GM23338 (cell line): ENCODE results near the gene TBC1D10B. TPM values are rescaled to one million over a fixed set of nuclear protein-coding genes. Genes with fewer than 3 reads are reported as not detected.

ENCODE experiments used
- ATAC-seq: fragments of 200-7000 bp; cut with Tn5 transposase; 3 replicates; pipeline ENCODE4 v1.9.1; 2020
- DNase-seq: peaks from one replicate; pipeline ENCODE4 v3.0.0-alpha.2; 2015; ENCODE audit warnings: low spot score
- H2AFZ ChIP-seq: fragments of 200-600 bp; sonication (generic); 2 replicates; pipeline ENCODE4 v1.8.0; 2016; ENCODE audit warnings: antibody characterized with exemption, mild to moderate bottlenecking, moderate library complexity
- H3F3A ChIP-seq: fragments of 200-600 bp; sonication (generic); replicated peaks from 2 replicates; pipeline ENCODE4 v1.8.0; 2017; ENCODE audit warnings: antibody characterized with exemption, mixed run types, low read depth
- H3K27ac ChIP-seq: fragments of 200-600 bp; sonication (generic); 2 replicates; pipeline ENCODE4 v1.6.1; 2016; ENCODE audit warnings: low read depth
- H3K27me3 ChIP-seq: fragments of 200-600 bp; sonication (generic); 2 replicates; pipeline ENCODE4 v1.8.0; 2016; ENCODE audit warnings: mild to moderate bottlenecking, mixed run types, moderate library complexity; ENCODE audit not compliant: insufficient read depth
- H3K36me3 ChIP-seq: fragments of 200-600 bp; sonication (generic); 2 replicates; pipeline ENCODE4 v1.8.0; 2016; ENCODE audit warnings: mild to moderate bottlenecking; ENCODE audit not compliant: insufficient read depth
- H3K4me1 ChIP-seq: fragments of 200-600 bp; sonication (generic); 2 replicates; pipeline ENCODE4 v1.8.0; 2016; ENCODE audit warnings: mild to moderate bottlenecking, moderate library complexity; ENCODE audit not compliant: insufficient read depth
- H3K4me2 ChIP-seq: fragments of 200-600 bp; sonication (generic); 2 replicates; pipeline ENCODE4 v1.7.1; 2017; ENCODE audit warnings: mixed run types
- H3K4me3 ChIP-seq: fragments of 200-600 bp; sonication (generic); 2 replicates; pipeline ENCODE4 v1.6.1; 2016; ENCODE audit warnings: mixed run types
- H3K79me2 ChIP-seq: fragments of 200-600 bp; sonication (generic); replicated peaks from 2 replicates; pipeline ENCODE4 v1.8.0; 2017; ENCODE audit warnings: mild to moderate bottlenecking; ENCODE audit not compliant: insufficient read depth
- H3K9me2 ChIP-seq: fragments of 200-600 bp; sonication (generic); 2 replicates; pipeline ENCODE4 v1.8.0; 2017; ENCODE audit not compliant: insufficient read depth
- H4K20me1 ChIP-seq: fragments of 200-600 bp; sonication (generic); replicated peaks from 2 replicates; pipeline ENCODE4 v1.8.0; 2017; ENCODE audit warnings: mild to moderate bottlenecking; ENCODE audit not compliant: insufficient read depth
- H3K27ac Mint-ChIP-seq: 2 replicates; pipeline ENCODE4 v1.8.0; 2020; ENCODE audit warnings: inconsistent platforms, mild to moderate bottlenecking, moderate library complexity, mixed read lengths
- H3K27me3 Mint-ChIP-seq: 3 replicates; pipeline ENCODE4 v1.8.0; 2022; ENCODE audit warnings: low read depth, mild to moderate bottlenecking, moderate library complexity, mixed read lengths, inconsistent platforms; ENCODE audit not compliant: insufficient read depth, poor library complexity
- H3K36me3 Mint-ChIP-seq: 3 replicates; pipeline ENCODE4 v1.8.0; 2021; ENCODE audit warnings: low read depth, mild to moderate bottlenecking, inconsistent platforms, moderate library complexity, mixed read lengths
- H3K4me1 Mint-ChIP-seq: 3 replicates; pipeline ENCODE4 v1.8.0; 2020; ENCODE audit warnings: mild to moderate bottlenecking, inconsistent platforms, mixed read lengths
- H3K4me3 Mint-ChIP-seq: 3 replicates; pipeline ENCODE4 v1.8.0; 2021; ENCODE audit warnings: moderate library complexity, mild to moderate bottlenecking, inconsistent platforms, mixed read lengths
- H3K9me3 Mint-ChIP-seq: 3 replicates; pipeline ENCODE4 v1.8.0; 2020; ENCODE audit warnings: moderate library complexity, mild to moderate bottlenecking, inconsistent platforms, mixed read lengths
- CREB1 ChIP-seq: fragments of 250-450 bp; sonication (Bioruptor Pico); IDR thresholded peaks from 2 replicates; pipeline ENCODE4 v1.5.0; 2020; ENCODE audit warnings: low read depth, mild to moderate bottlenecking, moderate library complexity
- ETS1 ChIP-seq: IDR thresholded peaks from 2 replicates; pipeline ENCODE4 v1.6.1; 2016; ENCODE audit warnings: antibody characterized with exemption
- EZH2 ChIP-seq: fragments of 200-600 bp; sonication (generic); IDR thresholded peaks from one replicate; pipeline ENCODE4 v1.8.0; 2017; ENCODE audit warnings: antibody characterized with exemption, mild to moderate bottlenecking, low read depth; ENCODE audit not compliant: unreplicated experiment
- EZH2phosphoT487 ChIP-seq: fragments of 200-600 bp; sonication (generic); IDR thresholded peaks from one replicate; pipeline ENCODE4 v1.8.1; 2018; ENCODE audit warnings: antibody characterized with exemption; ENCODE audit not compliant: unreplicated experiment
- JUNB ChIP-seq: IDR thresholded peaks from one replicate; pipeline ENCODE4 v1.6.1; 2016; ENCODE audit warnings: antibody characterized with exemption; ENCODE audit not compliant: unreplicated experiment
- NANOG ChIP-seq: IDR thresholded peaks from 2 replicates; pipeline ENCODE4 v1.6.1; 2016; ENCODE audit warnings: antibody characterized with exemption, borderline replicate concordance
- POLR2AphosphoS5 ChIP-seq: IDR thresholded peaks from 2 replicates; pipeline ENCODE4 v1.6.1; 2016; ENCODE audit warnings: antibody characterized with exemption, low read depth
- STAT1 ChIP-seq: IDR thresholded peaks from one replicate; pipeline ENCODE4 v1.6.1; 2016; ENCODE audit warnings: antibody characterized with exemption; ENCODE audit not compliant: unreplicated experiment
- ZNF114 ChIP-seq: fragments of 250-450 bp; sonication (Bioruptor Pico); IDR thresholded peaks from 2 replicates; pipeline ENCODE4 v1.5.0; 2020; ENCODE audit warnings: mild to moderate bottlenecking, moderate library complexity
- ZNF331 ChIP-seq: fragments of 250-450 bp; sonication (Bioruptor Pico); IDR thresholded peaks from 2 replicates; pipeline ENCODE4 v1.5.0; 2020; ENCODE audit warnings: low read depth, mild to moderate bottlenecking, moderate library complexity
- polyA plus RNA-seq: library from polyadenylated mRNA; unstranded; fragments of >200 nt; fragmentation: Nextera tagmentation; extraction: Ambion mirVana; gene quantifications from 2 replicates; pipeline ENCODE4 v1.2.1, GENCODE V29; 2016
- total RNA-seq: library from RNA; depleted of rRNA; stranded (reverse); fragments of >200 nt; shearing (Covaris generic); gene quantifications from 2 replicates; pipeline ENCODE4 v1.2.3, GENCODE V29; 2014
- TF ChIP-seq, protein P1 (sequence below), 2 experiments: fragments of 200-600 bp in 1 of 2; sonication (generic) in 1 of 2; conservative IDR thresholded peaks; 2 replicates each; pipeline versions ENCODE4 v1.5.1 to v1.6.1; 2016 to 2017; ENCODE audit warnings: antibody characterized with exemption in 2 of 2, low read depth in 2 of 2, mild to moderate bottlenecking in 2 of 2, moderate library complexity in 1 of 2
- TF ChIP-seq, protein P2 (sequence below): IDR thresholded peaks from one replicate; pipeline ENCODE4 v1.6.1; 2018; ENCODE audit warnings: antibody characterized with exemption; ENCODE audit not compliant: unreplicated experiment

The TBC1D10B gene
- total and polyA plus RNA-seq, 2 experiments from 2014 or later, result 13.3 to 30.8 TPM

- Mint-ChIP-seq H3K9me3 (no peaks in the 10 kb centered on the region), H3K4me3 (peak overlapping the region; percentile 24; the same call in 1 of the 3 replicates), H3K27ac (no peak overlapping the region), H3K4me1 (peaks cover 16% of the 10 kb centered on the region), H3K36me3 (peaks cover 39% of the 10 kb centered on the region), H3K27me3 (peaks cover 12% of the 10 kb centered on the region)
- no peak overlapping the region for H3K4me3 ChIP-seq
- peaks cover 3% of the 10 kb centered on the region; the same call in 1 of the 2 replicates for H3K36me3 ChIP-seq
- peak overlapping the region; percentile 51; the same call in 1 of the 2 replicates for H3K4me2 ChIP-seq
- ATAC-seq (peak; percentile 63), DNase-seq (peak; percentile 96)
- H3K9me2 ChIP-seq, result no peaks in the 10 kb centered on the region
- peaks cover 16% of the 10 kb centered on the region; the same call in 1 of the 2 replicates for H3K79me2 ChIP-seq
- H3K27ac ChIP-seq, result no peak overlapping the region
- peaks cover 15% of the 10 kb centered on the region for H4K20me1 ChIP-seq
- TF ChIP-seq, protein P1, sequence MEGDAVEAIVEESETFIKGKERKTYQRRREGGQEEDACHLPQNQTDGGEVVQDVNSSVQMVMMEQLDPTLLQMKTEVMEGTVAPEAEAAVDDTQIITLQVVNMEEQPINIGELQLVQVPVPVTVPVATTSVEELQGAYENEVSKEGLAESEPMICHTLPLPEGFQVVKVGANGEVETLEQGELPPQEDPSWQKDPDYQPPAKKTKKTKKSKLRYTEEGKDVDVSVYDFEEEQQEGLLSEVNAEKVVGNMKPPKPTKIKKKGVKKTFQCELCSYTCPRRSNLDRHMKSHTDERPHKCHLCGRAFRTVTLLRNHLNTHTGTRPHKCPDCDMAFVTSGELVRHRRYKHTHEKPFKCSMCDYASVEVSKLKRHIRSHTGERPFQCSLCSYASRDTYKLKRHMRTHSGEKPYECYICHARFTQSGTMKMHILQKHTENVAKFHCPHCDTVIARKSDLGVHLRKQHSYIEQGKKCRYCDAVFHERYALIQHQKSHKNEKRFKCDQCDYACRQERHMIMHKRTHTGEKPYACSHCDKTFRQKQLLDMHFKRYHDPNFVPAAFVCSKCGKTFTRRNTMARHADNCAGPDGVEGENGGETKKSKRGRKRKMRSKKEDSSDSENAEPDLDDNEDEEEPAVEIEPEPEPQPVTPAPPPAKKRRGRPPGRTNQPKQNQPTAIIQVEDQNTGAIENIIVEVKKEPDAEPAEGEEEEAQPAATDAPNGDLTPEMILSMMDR (conservative IDR thresholded peaks at IDR 0.05; ENCODE audit: low read depth in 2 of 2), result peak; percentile 87 to 95
- no peak for TF ChIP-seq EZH2
- H3K27me3 ChIP-seq, result no peaks in the 10 kb centered on the region
- H3F3A ChIP-seq, result peaks cover 18% of the 10 kb centered on the region; the same call in 1 of the 2 replicates
- peaks cover 8% of the 10 kb centered on the region for H3K4me1 ChIP-seq
- H2AFZ ChIP-seq, result no peak overlapping the region
These were observed 39.1 kb upstream of the TBC1D10B start for GRCh38 chr16:30409125-30410060.

DNA sequence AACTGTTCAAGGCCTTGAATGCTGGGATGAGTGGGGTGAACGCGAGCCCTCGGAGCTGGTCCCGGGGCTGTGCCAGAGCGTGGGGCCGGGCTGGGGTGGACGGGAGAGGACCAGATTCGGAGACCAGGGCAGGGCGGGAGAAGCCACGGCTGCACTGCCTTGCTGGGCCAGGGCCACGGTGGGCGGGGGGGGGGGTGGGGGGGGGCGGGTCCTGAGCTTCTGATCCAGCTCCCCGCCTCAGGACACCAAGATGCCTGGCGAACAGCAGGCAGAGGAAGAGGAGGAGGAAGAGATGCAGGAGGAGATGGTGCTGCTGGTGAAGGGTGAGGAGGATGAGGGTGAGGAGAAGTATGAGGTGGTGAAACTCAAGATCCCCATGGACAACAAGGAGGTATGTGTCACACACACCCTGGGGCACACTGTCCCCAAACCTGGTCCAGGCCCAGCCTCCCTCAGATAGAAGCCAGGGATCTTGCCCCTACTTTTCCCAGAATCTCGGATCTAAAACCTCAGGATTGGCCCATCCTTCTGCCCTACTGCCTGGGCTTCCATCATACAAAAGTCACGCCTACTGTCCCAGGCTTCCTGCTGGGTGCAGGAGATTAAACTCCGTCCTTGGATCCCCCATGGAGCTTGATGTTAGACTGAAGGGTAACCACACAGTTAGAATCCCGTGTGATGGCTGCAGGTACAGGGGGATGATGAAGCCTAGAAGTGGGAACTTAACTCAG is 37.7 kb upstream of the TBC1D10B start:
- peak; percentile 24 for DNase-seq
- H3K4me2 ChIP-seq, result peak overlapping the region; percentile 99
- H3K27me3 ChIP-seq, result no peaks in the 10 kb centered on the region
- peaks cover 8% of the 10 kb centered on the region for H3K4me1 ChIP-seq
- H3K36me3 ChIP-seq, result no peaks in the 10 kb centered on the region; the same call in 1 of the 2 replicates
- H4K20me1 ChIP-seq, result peaks cover 11% of the 10 kb centered on the region
- TF ChIP-seq STAT1 (no peak), ZNF114 (CRISPR knock-in tag) (no peak), JUNB (no peak), ETS1 (no peak), CREB1 (CRISPR knock-in tag) (no peak), POLR2AphosphoS5 (no peak), ZNF331 (no peak), NANOG (no peak), EZH2phosphoT487 (no peak)
- TF ChIP-seq, protein P2, sequence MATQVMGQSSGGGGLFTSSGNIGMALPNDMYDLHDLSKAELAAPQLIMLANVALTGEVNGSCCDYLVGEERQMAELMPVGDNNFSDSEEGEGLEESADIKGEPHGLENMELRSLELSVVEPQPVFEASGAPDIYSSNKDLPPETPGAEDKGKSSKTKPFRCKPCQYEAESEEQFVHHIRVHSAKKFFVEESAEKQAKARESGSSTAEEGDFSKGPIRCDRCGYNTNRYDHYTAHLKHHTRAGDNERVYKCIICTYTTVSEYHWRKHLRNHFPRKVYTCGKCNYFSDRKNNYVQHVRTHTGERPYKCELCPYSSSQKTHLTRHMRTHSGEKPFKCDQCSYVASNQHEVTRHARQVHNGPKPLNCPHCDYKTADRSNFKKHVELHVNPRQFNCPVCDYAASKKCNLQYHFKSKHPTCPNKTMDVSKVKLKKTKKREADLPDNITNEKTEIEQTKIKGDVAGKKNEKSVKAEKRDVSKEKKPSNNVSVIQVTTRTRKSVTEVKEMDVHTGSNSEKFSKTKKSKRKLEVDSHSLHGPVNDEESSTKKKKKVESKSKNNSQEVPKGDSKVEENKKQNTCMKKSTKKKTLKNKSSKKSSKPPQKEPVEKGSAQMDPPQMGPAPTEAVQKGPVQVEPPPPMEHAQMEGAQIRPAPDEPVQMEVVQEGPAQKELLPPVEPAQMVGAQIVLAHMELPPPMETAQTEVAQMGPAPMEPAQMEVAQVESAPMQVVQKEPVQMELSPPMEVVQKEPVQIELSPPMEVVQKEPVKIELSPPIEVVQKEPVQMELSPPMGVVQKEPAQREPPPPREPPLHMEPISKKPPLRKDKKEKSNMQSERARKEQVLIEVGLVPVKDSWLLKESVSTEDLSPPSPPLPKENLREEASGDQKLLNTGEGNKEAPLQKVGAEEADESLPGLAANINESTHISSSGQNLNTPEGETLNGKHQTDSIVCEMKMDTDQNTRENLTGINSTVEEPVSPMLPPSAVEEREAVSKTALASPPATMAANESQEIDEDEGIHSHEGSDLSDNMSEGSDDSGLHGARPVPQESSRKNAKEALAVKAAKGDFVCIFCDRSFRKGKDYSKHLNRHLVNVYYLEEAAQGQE, result no peak
- TF ChIP-seq, protein P1 (conservative IDR thresholded peaks at IDR 0.05; ENCODE audit: low read depth in 2 of 2), result no peak
- Mint-ChIP-seq H3K27me3 (peaks cover 12% of the 10 kb centered on the region), H3K4me3 (peak overlapping the region; percentile 91), H3K36me3 (peaks cover 27% of the 10 kb centered on the region), H3K27ac (peak overlapping the region; percentile 81; the same call in 1 of the 2 replicates), H3K9me3 (no peaks in the 10 kb centered on the region), H3K4me1 (peaks cover 16% of the 10 kb centered on the region)
- peak overlapping the region; percentile 79; the same call in 1 of the 2 replicates for H3K27ac ChIP-seq
- ATAC-seq, result peak; percentile 15; the same call in 2 of the 3 replicates
- peaks cover 13% of the 10 kb centered on the region; the same call in 1 of the 2 replicates for H3F3A ChIP-seq
- H3K4me3 ChIP-seq, result peak overlapping the region; percentile 91
- H2AFZ ChIP-seq, result 0 out of 2 replicates have a peak overlapping the region, but pooled peaks have one; percentile 80
- peaks cover 16% of the 10 kb centered on the region; the same call in 1 of the 2 replicates for H3K79me2 ChIP-seq
- no peaks in the 10 kb centered on the region for H3K9me2 ChIP-seq
